Epithelial cell of esophagus (primary cell): ENCODE data around the gene DPH6.

Experiments used
- DNase-seq: peaks from one replicate; pipeline ENCODE4 v3.0.0; 2010; ENCODE audit warnings: low read depth
- H3K4me3 ChIP-seq: 2 replicates; pipeline ENCODE4 v1.5.1; 2011; ENCODE audit warnings: mild to moderate bottlenecking, low read length, control low read depth
- CTCF ChIP-seq: IDR thresholded peaks from 2 replicates; pipeline ENCODE4 v1.5.1; 2011; ENCODE audit warnings: low read depth, mild to moderate bottlenecking, low read length, control low read depth, inconsistent platforms; ENCODE audit not compliant: insufficient read depth; ENCODE audit errors: missing control alignments

The DPH6 gene

DNA sequence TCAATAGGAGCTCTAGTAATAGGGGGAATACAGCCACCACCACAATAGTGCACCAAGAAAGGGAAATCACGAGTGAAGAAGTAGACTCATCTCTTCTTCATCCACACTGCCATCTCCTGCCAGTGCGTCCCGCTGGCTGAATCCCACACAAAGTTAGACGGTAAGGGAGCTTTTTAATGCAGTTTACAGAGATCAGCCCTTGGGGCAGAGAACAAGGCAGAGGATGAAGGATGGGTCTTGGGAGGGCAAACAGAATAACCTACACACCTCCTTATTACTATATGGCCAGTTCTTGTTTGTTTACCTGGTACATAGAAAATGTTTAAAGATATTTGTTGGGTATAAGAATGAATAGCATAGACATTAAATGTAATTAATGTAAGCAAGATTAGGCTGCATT, 11.0 kb upstream of the DPH6 start:
- DNase-seq = no peak
- H3K4me3 ChIP-seq = no peak overlapping the region
- no peak for TF ChIP-seq CTCF

DNA sequence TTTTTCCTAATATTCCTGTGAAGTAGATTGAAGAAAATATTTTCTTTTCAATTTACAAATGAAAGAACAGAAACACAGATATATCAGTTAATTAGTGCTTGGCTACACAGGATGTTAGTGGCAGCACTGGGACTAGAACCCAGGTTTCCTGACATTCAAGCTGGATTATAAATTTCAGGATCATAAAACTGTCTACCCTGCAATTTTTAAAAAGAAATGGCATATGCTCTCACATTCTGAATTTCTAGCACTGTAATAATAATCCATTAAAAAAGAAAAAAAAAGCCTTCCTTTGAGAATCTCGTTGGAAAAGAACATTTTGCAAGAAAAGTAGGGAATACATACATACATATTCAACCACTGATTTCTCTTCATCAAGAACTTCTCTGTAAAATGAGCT, 9.3 kb upstream of the DPH6 start:
- TF ChIP-seq CTCF = no peak
- H3K4me3 ChIP-seq = no peak overlapping the region
- DNase-seq = no peak

GRCh38 chr15:35550957-35551356, 5.0 kb upstream of the DPH6 start:
- H3K4me3 ChIP-seq = no peak overlapping the region
- TF ChIP-seq CTCF = no peak
- DNase-seq = no peak

DNA sequence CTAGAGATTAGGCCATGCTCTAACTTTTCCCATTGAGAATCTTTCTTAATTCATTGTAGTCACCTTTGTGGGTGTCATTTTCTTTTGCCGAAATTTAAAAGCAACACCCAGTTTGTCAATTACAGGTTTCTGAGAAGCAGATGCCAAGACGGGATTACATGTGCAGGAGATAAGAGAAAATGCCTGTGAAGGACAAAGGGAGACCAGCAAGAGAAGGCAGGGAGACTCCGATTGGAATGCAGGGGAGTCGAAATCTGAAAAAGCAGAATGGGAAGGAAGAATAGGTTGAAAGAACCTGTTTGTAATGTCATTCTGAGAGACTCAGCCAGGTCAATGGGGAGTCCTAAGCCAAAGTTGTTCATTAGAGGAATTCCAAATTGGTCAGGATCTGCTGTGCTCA, 3.6 kb upstream of the DPH6 start:
- no peak for TF ChIP-seq CTCF
- H3K4me3 ChIP-seq = no peak overlapping the region
- no peak for DNase-seq

GRCh38 chr15:35548435-35548834, 2.5 kb upstream of the DPH6 start:
- DNase-seq = peak; percentile 69
- TF ChIP-seq CTCF = no peak
- H3K4me3 ChIP-seq = no peak overlapping the region

DNA sequence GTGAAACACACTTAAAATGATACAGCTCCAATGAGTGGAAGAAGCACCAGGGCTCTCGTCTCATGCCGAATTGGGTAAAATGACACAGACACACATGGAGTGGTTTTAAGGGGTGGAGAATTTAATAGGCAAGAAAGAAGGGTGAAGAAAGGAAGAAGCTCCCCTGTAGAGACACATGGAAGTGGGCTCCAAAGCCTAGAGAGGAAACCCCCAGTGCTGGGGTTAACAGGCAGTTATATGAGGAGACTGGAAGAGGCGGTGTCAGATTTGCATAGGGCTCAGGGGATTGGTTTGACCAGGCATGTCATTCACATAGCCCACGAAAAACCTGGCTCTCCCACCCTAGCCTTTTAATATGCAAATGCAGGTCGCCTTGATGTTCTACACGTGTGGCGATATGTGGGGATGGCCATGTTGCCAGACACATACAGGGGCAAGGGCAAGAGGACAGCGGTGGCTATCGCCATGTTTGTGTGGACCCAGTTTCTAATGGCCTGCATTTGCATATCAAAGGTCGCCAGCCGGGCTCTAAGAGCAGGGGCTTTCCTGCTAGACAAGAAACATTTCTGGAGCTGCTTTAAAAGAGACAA, 1.9 kb upstream of the DPH6 start:
- no peak for TF ChIP-seq CTCF
- DNase-seq = no peak
- H3K4me3 ChIP-seq = no peak overlapping the region

DNA sequence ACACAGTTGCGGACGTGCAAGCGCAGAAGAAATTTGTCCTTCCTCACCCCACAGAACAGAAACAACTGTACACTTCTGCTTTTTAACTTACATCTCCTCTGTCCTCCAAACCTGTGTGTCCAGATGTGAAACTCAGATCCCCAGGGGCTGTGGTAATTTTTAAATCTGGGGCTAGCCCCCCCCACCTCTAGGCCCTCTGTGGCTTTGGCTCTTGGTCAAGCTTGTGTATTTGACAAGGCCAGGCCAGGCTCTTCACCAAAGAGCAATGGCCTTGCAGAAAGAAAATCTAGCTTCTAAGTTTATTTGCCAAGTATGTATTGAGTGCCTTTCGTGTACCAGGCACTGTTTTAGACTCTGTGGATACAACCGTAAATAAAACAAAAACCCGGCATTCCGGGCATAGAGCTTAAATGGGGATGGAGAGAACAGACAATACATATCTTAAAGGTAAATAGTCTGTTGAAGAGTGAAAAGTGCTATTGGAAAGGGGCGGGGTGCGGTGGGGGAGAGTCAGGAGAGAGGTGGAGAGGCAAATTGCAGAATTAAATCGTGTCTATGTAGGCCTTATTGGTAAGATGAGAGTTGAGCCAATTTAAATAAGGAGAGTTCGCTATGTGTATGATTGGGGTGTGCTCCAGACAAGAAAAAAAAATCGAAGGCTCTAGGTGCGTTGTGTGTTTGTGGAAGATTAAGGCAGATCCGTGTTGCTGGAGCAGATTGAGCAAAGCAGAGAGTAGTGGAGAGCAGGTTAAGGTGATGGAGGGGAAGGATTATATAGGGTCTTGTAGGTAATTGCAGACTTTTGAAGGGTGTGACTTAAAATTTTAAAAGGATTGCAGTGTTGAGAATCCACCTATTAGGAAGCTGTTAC, 781 bp upstream of the DPH6 start:
- TF ChIP-seq CTCF = no peak
- peak; percentile 3 for DNase-seq

More for the DNA sequence above, 781 bp upstream of the DPH6 start:
- peak overlapping the region; percentile 52 for H3K4me3 ChIP-seq
